ENCODE results near the gene PLXNB1. TPM values are rescaled to one million over a fixed set of nuclear protein-coding genes. Genes with fewer than 3 reads are reported as not detected.

PLXNB1 gene
- total RNA-seq, 1 donor from 2014 or later: 115 TPM

DNA sequence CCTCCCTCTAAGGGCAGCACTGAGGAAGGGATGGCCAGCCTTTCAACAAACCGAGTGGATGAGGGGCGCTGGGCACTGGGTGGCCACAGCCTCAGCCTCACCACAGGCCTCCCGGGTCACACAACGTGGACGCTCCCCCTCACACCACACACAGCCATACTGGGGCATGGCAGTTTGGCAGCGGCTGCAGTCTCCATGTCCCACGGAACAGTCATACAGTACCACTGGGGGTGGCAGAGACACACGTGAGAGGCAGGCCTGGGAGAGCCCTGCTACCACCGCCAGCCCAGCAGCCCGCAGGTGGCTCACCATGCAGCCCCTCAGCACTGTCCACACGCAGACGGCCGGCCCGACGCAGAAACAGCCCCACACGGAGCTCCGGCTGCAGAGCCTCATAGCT is 11.7 kb downstream of the PLXNB1 start:
- TF ChIP-seq, protein P1, sequence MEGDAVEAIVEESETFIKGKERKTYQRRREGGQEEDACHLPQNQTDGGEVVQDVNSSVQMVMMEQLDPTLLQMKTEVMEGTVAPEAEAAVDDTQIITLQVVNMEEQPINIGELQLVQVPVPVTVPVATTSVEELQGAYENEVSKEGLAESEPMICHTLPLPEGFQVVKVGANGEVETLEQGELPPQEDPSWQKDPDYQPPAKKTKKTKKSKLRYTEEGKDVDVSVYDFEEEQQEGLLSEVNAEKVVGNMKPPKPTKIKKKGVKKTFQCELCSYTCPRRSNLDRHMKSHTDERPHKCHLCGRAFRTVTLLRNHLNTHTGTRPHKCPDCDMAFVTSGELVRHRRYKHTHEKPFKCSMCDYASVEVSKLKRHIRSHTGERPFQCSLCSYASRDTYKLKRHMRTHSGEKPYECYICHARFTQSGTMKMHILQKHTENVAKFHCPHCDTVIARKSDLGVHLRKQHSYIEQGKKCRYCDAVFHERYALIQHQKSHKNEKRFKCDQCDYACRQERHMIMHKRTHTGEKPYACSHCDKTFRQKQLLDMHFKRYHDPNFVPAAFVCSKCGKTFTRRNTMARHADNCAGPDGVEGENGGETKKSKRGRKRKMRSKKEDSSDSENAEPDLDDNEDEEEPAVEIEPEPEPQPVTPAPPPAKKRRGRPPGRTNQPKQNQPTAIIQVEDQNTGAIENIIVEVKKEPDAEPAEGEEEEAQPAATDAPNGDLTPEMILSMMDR (IDR thresholded peaks at IDR 0.05; ENCODE audit: insufficient read depth, low read length, poor library complexity, severe bottlenecking): no peak
- H3K4me3 ChIP-seq (ENCODE audit: low read depth, low read length): no peak overlapping the region
- H3K36me3 ChIP-seq (ENCODE audit: control insufficient read depth, insufficient read depth, low read length): peaks cover 5% of the 10 kb centered on the region
- no peaks in the 10 kb centered on the region for H3K27me3 ChIP-seq (ENCODE audit: control insufficient read depth, insufficient read depth, low read length)
- no peak for DNase-seq (ENCODE audit: low read depth)

DNA sequence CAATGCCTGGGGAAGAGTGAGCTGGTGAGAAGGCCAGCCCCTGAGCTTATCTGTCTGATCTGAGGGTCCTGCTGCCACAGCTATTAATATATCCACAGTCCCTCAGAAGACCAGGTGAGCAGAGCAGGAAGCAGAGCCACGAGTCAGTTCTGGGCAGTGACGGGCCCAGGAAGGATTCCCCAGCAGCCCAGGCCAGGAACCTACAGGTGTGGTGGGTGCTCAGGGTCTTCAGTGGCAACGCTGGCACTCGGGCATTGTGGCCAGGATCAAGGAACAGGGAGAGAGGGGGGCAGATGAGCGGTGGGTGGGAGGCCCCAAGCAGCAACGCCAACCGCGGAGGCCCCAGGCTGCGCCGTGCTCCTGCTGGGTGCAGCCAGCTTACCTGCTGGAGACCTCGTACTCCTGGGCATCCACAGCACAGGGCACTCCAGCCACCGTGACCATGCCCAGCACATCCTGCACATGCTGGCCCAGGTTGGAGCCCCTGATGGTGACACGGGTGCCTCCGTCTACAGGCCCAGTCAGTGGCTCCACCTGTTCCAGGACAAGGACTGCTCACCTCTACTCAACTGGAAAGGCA is 12.3 kb downstream of the PLXNB1 start:
- no peaks in the 10 kb centered on the region for H3K27me3 ChIP-seq (ENCODE audit: control insufficient read depth, insufficient read depth, low read length)
- TF ChIP-seq, protein P1 (IDR thresholded peaks at IDR 0.05; ENCODE audit: insufficient read depth, low read length, poor library complexity, severe bottlenecking): no peak
- DNase-seq (ENCODE audit: low read depth): no peak
- peaks cover 5% of the 10 kb centered on the region for H3K36me3 ChIP-seq (ENCODE audit: control insufficient read depth, insufficient read depth, low read length)
- H3K4me3 ChIP-seq (ENCODE audit: low read depth, low read length): no peak overlapping the region

DNA sequence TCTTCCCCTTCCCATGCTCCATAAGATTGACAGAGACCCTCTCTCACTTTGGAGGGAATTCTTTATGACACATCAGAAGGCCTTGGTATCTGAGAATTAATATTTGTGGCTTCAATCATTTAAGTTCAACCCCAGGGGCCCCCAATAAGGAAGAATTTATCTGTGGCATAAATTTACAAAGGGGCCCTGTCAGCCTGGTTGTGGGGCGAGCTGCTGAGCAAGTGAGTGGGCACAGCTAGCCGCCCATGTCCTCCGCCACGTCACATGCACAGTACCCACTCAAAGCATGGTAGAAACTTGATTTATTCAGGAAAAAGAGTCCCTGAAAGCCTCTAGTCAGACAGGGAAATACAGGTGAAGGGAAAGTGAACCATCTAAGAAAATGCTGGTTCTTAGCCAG is 13.3 kb downstream of the PLXNB1 start:
- Histone ChIP-seq H3K4me3 (ENCODE audit: low read depth, low read length) (no peak overlapping the region), H3K27me3 (ENCODE audit: control insufficient read depth, insufficient read depth, low read length) (no peaks in the 10 kb centered on the region), H3K36me3 (ENCODE audit: control insufficient read depth, insufficient read depth, low read length) (peaks cover 8% of the 10 kb centered on the region)
- no peak for DNase-seq (ENCODE audit: low read depth)
- TF ChIP-seq, protein P1 (IDR thresholded peaks at IDR 0.05; ENCODE audit: insufficient read depth, low read length, poor library complexity, severe bottlenecking): no peak

GRCh38 chr3:48416091-48416505 is 13.8 kb downstream of the PLXNB1 start:
- TF ChIP-seq, protein P1 (IDR thresholded peaks at IDR 0.05; ENCODE audit: insufficient read depth, low read length, poor library complexity, severe bottlenecking): no peak
- Histone ChIP-seq H3K27me3 (ENCODE audit: control insufficient read depth, insufficient read depth, low read length) (no peaks in the 10 kb centered on the region), H3K4me3 (ENCODE audit: low read depth, low read length) (no peak overlapping the region), H3K36me3 (ENCODE audit: control insufficient read depth, insufficient read depth, low read length) (peaks cover 8% of the 10 kb centered on the region)
- no peak for DNase-seq (ENCODE audit: low read depth)

GRCh38 chr3:48415251-48415953 is 14.5 kb downstream of the PLXNB1 start:
- Histone ChIP-seq H3K27me3 (ENCODE audit: control insufficient read depth, insufficient read depth, low read length) (no peaks in the 10 kb centered on the region), H3K4me3 (ENCODE audit: low read depth, low read length) (no peak overlapping the region), H3K36me3 (ENCODE audit: control insufficient read depth, insufficient read depth, low read length) (peaks cover 11% of the 10 kb centered on the region)
- no peak for DNase-seq (ENCODE audit: low read depth)
- TF ChIP-seq, protein P1 (IDR thresholded peaks at IDR 0.05; ENCODE audit: insufficient read depth, low read length, poor library complexity, severe bottlenecking): peak; percentile 5

All from kidney epithelial cell (primary cell).